HG03439 (cell line): ENCODE data around the gene DBNDD2.

Experiments used
- ATAC-seq: cut with Tn5 transposase; IDR thresholded peaks from one replicate; pipeline ENCODE4 v1.9.1; 2021; ENCODE audit warnings: mild to moderate bottlenecking, moderate library complexity; ENCODE audit not compliant: unreplicated experiment

The DBNDD2 gene

GRCh38 chr20:45415822-45416637, 7.9 kb downstream of the DBNDD2 start, which contains the start of gene PIGT:
Gene PIGT, plus strand, starts transcription at chr20:45416141. Its CDS starts 16 bp downstream, at chr20:45416157.
- peak; percentile 59 for ATAC-seq

GRCh38 chr20:45416917-45417316, 8.8 kb downstream of the DBNDD2 start:
- ATAC-seq: no peak

- peak; percentile 72 for ATAC-seq
Measured at GRCh38 chr20:45419188-45420091, 11.4 kb downstream of the DBNDD2 start.

GRCh38 chr20:45420125-45420524, 12.0 kb downstream of the DBNDD2 start:
- ATAC-seq: no peak

GRCh38 chr20:45423700-45424099, 15.6 kb downstream of the DBNDD2 start:
- no peak for ATAC-seq

GRCh38 chr20:45425561-45425960, 17.5 kb downstream of the DBNDD2 start:
- ATAC-seq: no peak

- ATAC-seq: no peak
Measured at GRCh38 chr20:45426320-45427016, 18.4 kb downstream of the DBNDD2 start.

- ATAC-seq: no peak
Measured at GRCh38 chr20:45427236-45428149, 19.4 kb downstream of the DBNDD2 start.

GRCh38 chr20:45429618-45430017, 21.5 kb downstream of the DBNDD2 start:
- ATAC-seq: no peak

- ATAC-seq: peak; percentile 55
Measured at GRCh38 chr20:45432294-45432693, 24.2 kb downstream of the DBNDD2 start.

GRCh38 chr20:45433316-45433715, 25.2 kb downstream of the DBNDD2 start:
- no peak for ATAC-seq

GRCh38 chr20:45433976-45434375, 25.9 kb downstream of the DBNDD2 start:
- no peak for ATAC-seq

- peak; percentile 83 for ATAC-seq
Measured at GRCh38 chr20:45436732-45437485, 28.8 kb downstream of the DBNDD2 start.

GRCh38 chr20:45440424-45440823, 32.3 kb downstream of the DBNDD2 start:
- ATAC-seq: no peak

GRCh38 chr20:45440891-45441685, 33.0 kb downstream of the DBNDD2 start:
- no peak for ATAC-seq

GRCh38 chr20:45441746-45442145, 33.7 kb downstream of the DBNDD2 start:
- no peak for ATAC-seq

GRCh38 chr20:45444050-45444449, 36.0 kb downstream of the DBNDD2 start:
- ATAC-seq: no peak

GRCh38 chr20:45445805-45446562, 37.9 kb downstream of the DBNDD2 start:
- ATAC-seq: no peak
